Thymus (tissue), 11 donors: Measurements from ENCODE around the gene DCAKD. TPM values are rescaled to one million over a fixed set of nuclear protein-coding genes. Genes with fewer than 3 reads are reported as not detected.

ENCODE experiments used
- DNase-seq, 9 donors: peaks; one replicate each; pipeline ENCODE4 v3.0.0-alpha.2; 2013; ENCODE audit warnings: low spot score in 9 of 9, low read depth in 6 of 9, missing footprints in 1 of 9
- H3K27ac ChIP-seq, 2 donors: one replicate each; pipeline ENCODE4 v1.5.1; 2013; ENCODE audit warnings: control low read depth in 1 of 2, low read depth in 1 of 2, low read length in 1 of 2, mild to moderate bottlenecking in 1 of 2, moderate library complexity in 1 of 2
- H3K27me3 ChIP-seq, 2 donors: one replicate each; pipeline ENCODE4 v1.5.1; 2013; ENCODE audit warnings: low read length in 1 of 2; ENCODE audit not compliant: control insufficient read depth in 2 of 2, insufficient read depth in 1 of 2
- H3K36me3 ChIP-seq, 2 donors: one replicate each; pipeline ENCODE4 v1.5.1; 2013; ENCODE audit warnings: low read length in 1 of 2, mild to moderate bottlenecking in 1 of 2, moderate library complexity in 1 of 2; ENCODE audit not compliant: control insufficient read depth in 2 of 2, insufficient read depth in 2 of 2
- H3K4me1 ChIP-seq, 2 donors: one replicate each; pipeline ENCODE4 v1.5.1; 2013; ENCODE audit warnings: low read length in 2 of 2; ENCODE audit not compliant: control insufficient read depth in 2 of 2, insufficient read depth in 2 of 2
- H3K4me3 ChIP-seq, 2 donors: one replicate each; pipeline ENCODE4 v1.5.1; 2013; ENCODE audit warnings: low read length in 2 of 2, control low read depth in 1 of 2, mild to moderate bottlenecking in 1 of 2
- H3K9me3 ChIP-seq, 2 donors: one replicate each; pipeline ENCODE4 v1.5.1; 2013; ENCODE audit warnings: low read length in 1 of 2, mild to moderate bottlenecking in 1 of 2; ENCODE audit not compliant: control insufficient read depth in 2 of 2, insufficient read depth in 1 of 2
- WGBS: extraction: QIAGEN DNeasy Blood & Tissue Kit; methylation state at CpG from one replicate; pipeline ENCODE4 v1.1.7; 2013; 5-methylcytosine and 5-hydroxymethylcytosine counted together
- polyA plus RNA-seq: library from polyadenylated mRNA; stranded (reverse); fragments of 200-250 nt; gene quantifications from one replicate; pipeline ENCODE4 v1.2.3, GENCODE V29; 2013
- total RNA-seq: library from RNA; stranded (reverse); fragments of 120-200 nt; gene quantifications from one replicate; pipeline ENCODE4 v1.2.4, GENCODE V29; 2013
- donor health status: healthy.

The DCAKD gene
- total and polyA plus RNA-seq, 2 donors, result 24.7 to 26.7 TPM

GRCh38 chr17:44989552-44990138 lies 61.8 kb downstream of the DCAKD start:
- Histone ChIP-seq H3K27ac (no peak overlapping the region), H3K27me3 (peaks cover 0 to 63% of the 10 kb centered on the region in 2 donors), H3K4me1 (peaks cover 14 to 28% of the 10 kb centered on the region in 2 donors), H3K9me3 (peaks cover 0 to 3% of the 10 kb centered on the region in 2 donors), H3K4me3 (no peak overlapping the region), H3K36me3 (no peaks in the 10 kb centered on the region)
- no peak for DNase-seq
- 88% methylated on average over 17 of the region's 17 CpGs for WGBS

- Histone ChIP-seq H3K36me3 (no peaks in the 10 kb centered on the region), H3K27me3 (peaks cover 0 to 59% of the 10 kb centered on the region in 2 donors), H3K27ac (no peak overlapping the region), H3K4me1 (peaks cover 14 to 28% of the 10 kb centered on the region in 2 donors), H3K4me3 (peak overlapping the region in 1 of 2 donors; percentile 49), H3K9me3 (peaks cover 0 to 8% of the 10 kb centered on the region in 2 donors)
- DNase-seq, result peak in 1 of 9 donors; percentile 48
- 32% methylated on average over 34 of the region's 34 CpGs for WGBS
These were observed 63.1 kb downstream of the DCAKD start for GRCh38 chr17:44988044-44988942.

DNA sequence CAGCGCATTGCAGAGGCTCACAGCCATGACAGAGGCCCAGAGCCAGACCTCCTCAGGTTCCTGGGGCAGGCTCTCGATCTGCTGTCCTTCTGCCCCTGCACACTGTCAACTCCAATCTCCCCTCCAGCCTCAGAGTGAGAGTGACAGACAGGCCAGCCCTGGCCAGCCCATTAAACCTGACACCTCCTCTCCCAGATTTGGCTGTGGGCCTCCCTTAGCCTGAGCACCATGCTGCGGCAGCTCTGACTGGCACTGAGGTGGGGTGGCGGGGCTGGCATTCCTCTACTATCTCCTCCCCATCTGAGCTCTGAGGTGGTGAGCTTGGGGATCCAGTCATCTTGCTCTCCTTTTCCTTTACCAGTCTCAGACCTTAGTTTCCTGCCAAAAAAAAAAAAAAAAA lies 67.9 kb downstream of the DCAKD start:
- Histone ChIP-seq H3K27ac (no peak overlapping the region), H3K27me3 (peaks cover 0 to 73% of the 10 kb centered on the region in 2 donors), H3K4me1 (peaks cover 14 to 20% of the 10 kb centered on the region in 2 donors), H3K36me3 (no peaks in the 10 kb centered on the region), H3K4me3 (no peak overlapping the region), H3K9me3 (peaks cover 0 to 8% of the 10 kb centered on the region in 2 donors)
- WGBS, result 94% methylated on average over 4 of the region's 4 CpGs
- DNase-seq, result no peak

DNA sequence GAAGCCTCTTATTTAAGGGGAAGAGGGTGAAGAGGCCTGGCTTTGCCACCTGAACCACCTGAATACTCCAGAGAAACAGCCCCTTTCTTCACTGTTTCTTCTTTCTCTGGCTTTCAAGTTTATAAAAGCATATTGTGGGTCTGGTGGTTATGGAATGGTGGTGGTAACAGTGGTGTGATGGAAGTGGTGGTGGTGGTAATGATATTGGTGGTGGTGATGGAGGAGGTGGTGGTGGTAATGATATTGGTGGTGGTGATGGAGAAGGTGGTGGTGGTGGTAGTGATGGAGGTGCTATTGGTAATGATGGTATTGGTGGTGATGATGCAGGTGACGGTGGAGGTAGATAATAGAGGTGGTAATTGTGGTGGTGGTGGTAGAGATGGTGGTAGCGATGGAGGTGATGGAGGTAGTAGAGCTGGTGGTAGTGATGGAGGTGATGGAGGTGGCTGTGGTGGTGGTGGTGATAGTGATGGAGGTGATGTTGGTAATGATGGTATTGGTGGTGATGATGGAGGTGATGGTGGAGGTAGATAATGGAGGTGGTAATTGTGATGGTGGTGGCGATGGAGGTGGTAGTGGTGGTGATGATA lies 69.2 kb downstream of the DCAKD start:
- peaks cover 0 to 8% of the 10 kb centered on the region in 2 donors for H3K9me3 ChIP-seq
- peaks cover 2 to 6% of the 10 kb centered on the region in 2 donors for H3K4me1 ChIP-seq
- DNase-seq, result no peak
- 97% methylated on average over 3 of the region's 3 CpGs for WGBS
- H3K27me3 ChIP-seq, result peaks cover 0 to 73% of the 10 kb centered on the region in 2 donors
- H3K27ac ChIP-seq, result no peak overlapping the region
- no peaks in the 10 kb centered on the region for H3K36me3 ChIP-seq
- H3K4me3 ChIP-seq, result no peak overlapping the region

DNA sequence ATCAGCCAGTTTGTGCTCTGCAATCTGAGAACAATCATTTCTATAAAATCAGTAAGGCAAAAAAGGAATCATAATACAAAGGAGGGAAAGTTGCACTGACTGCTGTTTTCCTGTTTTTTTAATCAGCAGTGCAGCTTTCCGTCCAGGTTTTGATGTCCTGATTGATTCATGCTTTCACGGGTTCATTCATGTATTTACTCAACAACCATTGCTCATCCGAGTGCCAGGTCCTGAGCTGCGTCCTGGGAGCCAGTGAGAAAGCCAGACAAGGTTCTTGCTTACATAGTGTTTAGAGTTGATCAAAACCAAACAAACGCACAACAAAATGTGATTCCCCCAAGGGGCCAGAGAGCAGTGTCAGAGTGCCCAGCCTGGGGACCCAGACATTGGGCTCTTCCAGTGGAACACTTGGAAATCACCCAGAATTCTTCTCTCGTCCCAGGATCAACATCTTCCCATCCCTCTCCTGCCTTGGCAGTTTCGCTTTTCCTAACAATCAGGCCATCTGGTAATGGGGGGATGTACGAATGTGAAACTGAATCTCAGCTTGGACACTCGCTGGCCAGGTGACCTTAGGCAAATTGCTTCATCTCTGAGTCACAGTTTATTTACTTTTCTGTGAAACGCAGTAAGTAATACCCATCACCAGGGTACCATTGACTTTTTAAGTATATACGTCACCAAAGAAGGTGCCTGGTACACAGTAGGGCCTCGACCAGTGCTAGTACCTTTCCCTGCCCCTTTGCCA lies 70.0 kb downstream of the DCAKD start:
- Histone ChIP-seq H3K4me3 (no peak overlapping the region), H3K9me3 (peaks cover 0 to 8% of the 10 kb centered on the region in 2 donors), H3K27me3 (peaks cover 0 to 74% of the 10 kb centered on the region in 2 donors), H3K36me3 (no peaks in the 10 kb centered on the region), H3K27ac (no peak overlapping the region), H3K4me1 (no peaks in the 10 kb centered on the region)
- no peak for DNase-seq
- 59% methylated on average over 12 of the region's 12 CpGs for WGBS

- DNase-seq, result no peak
- Histone ChIP-seq H3K27ac (no peak overlapping the region), H3K4me1 (no peaks in the 10 kb centered on the region), H3K36me3 (no peaks in the 10 kb centered on the region), H3K4me3 (no peak overlapping the region), H3K9me3 (peaks cover 0 to 5% of the 10 kb centered on the region in 2 donors), H3K27me3 (peaks cover 5 to 80% of the 10 kb centered on the region in 2 donors)
- WGBS, result 88% methylated on average over 9 of the region's 9 CpGs
These were observed 71.9 kb downstream of the DCAKD start for GRCh38 chr17:44979426-44979995.

DNA sequence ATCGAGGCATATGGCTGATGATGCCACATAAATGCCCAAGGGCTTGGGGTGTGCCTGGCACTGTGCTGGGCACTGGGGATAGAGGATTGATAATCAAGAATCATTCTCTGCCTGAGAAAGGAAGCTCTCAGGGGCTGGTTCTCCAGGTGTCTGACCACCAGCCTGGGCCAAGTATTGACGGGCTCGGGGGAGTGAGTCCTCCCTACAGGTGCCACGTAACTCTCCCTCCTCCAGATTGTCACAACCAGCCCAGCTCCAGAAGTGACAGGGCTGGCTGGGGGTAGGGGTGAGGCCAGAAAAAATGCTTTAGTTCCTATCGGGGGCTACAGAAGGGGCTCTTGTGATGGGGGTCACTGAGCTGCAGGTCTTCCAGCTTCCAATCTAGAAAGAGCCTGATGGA lies 72.6 kb downstream of the DCAKD start:
- WGBS, result 89% methylated on average over 5 of the region's 5 CpGs
- H3K36me3 ChIP-seq, result no peaks in the 10 kb centered on the region
- H3K27me3 ChIP-seq, result peaks cover 5 to 84% of the 10 kb centered on the region in 2 donors
- peaks cover 0 to 3% of the 10 kb centered on the region in 2 donors for H3K9me3 ChIP-seq
- H3K4me1 ChIP-seq, result no peaks in the 10 kb centered on the region
- no peak for DNase-seq
- no peak overlapping the region for H3K27ac ChIP-seq
- no peak overlapping the region for H3K4me3 ChIP-seq

DNA sequence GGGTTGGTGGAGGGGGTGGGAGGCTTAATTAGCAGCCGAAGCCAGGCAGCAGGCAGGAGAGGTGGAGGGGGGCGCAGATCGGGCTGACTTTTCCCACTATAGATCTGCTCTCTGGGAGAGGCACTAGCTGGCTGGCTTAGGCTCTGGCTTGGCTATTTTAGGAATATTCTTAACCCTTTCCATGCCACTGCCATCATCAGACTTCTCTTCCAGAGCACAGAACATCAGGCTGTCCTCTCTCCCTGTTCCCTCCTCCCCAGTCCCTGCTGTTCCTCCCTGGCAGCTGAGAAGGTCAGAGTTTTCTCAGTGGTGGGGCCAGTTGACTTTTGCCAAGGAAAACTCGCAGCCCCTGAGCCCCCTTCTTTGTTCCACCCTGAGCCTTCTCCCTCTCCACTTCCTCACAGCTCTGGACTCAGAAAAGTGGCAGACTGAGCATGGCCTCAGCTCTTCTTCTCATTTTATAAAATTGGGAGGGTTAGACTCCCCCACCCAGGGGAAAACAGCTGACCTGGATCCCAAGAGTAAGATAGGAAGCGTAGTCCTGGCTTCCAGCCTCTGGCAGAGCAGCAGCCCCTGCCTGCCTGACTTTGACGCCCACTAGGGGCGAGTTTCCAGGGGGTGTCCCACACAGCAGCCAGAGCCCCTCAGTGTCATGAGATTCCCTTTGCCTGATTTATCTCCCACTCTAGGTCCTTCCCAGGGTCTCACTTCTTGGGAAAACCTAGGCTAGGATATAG lies 73.5 kb downstream of the DCAKD start:
- peaks cover 5 to 90% of the 10 kb centered on the region in 2 donors for H3K27me3 ChIP-seq

More for the DNA sequence above, 73.5 kb downstream of the DCAKD start:
- DNase-seq, result no peak
- Histone ChIP-seq H3K36me3 (no peaks in the 10 kb centered on the region), H3K4me3 (no peak overlapping the region), H3K27ac (no peak overlapping the region), H3K4me1 (no peaks in the 10 kb centered on the region), H3K9me3 (no peaks in the 10 kb centered on the region)
- 77% methylated on average over 7 of the region's 7 CpGs for WGBS
